ENCODE measurements around the gene CPA5. TPM values are rescaled to one million over a fixed set of nuclear protein-coding genes. Genes with fewer than 3 reads are reported as not detected.

The CPA5 gene
- total and polyA plus RNA-seq, 7 donors = 0.42 to 5.2 (median 1.0) TPM; not detected in 1

DNA sequence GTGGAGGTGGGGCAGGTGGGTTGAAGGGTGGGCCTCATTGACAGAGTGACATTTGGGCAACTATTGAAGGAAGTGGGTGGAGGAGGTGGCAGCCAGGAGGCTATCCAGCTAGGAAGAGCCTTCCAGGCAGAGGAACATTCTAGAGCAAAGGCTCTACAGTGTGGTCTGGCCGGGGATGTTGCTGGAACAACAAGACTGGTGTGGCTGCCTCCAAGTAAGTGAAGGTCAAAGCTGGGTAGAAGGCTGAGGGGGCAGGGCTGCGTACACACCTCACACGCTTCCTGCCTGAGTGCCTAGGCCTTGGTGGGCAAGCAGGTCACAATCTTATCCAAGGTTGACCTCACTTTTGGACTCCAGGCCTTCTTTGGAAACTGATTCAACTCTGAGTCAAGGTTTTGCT, 42.3 kb downstream of the CPA5 start:
- no peak overlapping the region for H3K4me3 ChIP-seq
- TF ChIP-seq, protein P1, sequence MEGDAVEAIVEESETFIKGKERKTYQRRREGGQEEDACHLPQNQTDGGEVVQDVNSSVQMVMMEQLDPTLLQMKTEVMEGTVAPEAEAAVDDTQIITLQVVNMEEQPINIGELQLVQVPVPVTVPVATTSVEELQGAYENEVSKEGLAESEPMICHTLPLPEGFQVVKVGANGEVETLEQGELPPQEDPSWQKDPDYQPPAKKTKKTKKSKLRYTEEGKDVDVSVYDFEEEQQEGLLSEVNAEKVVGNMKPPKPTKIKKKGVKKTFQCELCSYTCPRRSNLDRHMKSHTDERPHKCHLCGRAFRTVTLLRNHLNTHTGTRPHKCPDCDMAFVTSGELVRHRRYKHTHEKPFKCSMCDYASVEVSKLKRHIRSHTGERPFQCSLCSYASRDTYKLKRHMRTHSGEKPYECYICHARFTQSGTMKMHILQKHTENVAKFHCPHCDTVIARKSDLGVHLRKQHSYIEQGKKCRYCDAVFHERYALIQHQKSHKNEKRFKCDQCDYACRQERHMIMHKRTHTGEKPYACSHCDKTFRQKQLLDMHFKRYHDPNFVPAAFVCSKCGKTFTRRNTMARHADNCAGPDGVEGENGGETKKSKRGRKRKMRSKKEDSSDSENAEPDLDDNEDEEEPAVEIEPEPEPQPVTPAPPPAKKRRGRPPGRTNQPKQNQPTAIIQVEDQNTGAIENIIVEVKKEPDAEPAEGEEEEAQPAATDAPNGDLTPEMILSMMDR (IDR thresholded peaks at IDR 0.05) = no peak
- H3K36me3 ChIP-seq (ENCODE audit: insufficient read depth in 1 of 2, low read depth in 1 of 2) = no peaks in the 10 kb centered on the region
- no peaks in the 10 kb centered on the region for H3K4me1 ChIP-seq
- DNase-seq (no peak), ATAC-seq (no peak)
- intact Hi-C loops (cut with DNase I) = no loop called here
- WGBS, 3 donors = 93 to 96% (median 94%) methylated on average over 3 of the region's 3 CpGs
- no peak overlapping the region for H3K27ac ChIP-seq
- no peaks in the 10 kb centered on the region for H3K27me3 ChIP-seq (ENCODE audit: insufficient read depth in 3 of 3, low read length in 2 of 3)
- H3K9me3 ChIP-seq = no peaks in the 10 kb centered on the region

DNA sequence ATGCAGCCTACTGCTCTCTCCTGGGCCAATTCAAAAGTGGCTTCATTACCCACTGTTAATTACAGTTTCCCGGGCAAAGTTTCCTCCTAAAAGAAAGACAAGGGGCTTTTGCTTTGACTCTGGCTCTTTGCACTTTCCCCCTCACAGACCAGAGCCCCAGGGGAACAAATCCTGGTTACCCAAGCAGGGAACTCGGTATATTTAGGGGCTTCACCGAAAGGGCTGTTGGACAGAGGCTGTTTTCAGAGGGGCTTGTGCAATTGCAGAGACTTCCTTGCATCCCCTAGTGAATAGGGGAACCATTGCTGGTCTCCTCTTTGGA, 42.7 kb downstream of the CPA5 start:
- ATAC-seq (no peak), DNase-seq (no peak)
- intact Hi-C loops (cut with DNase I) = no loop called here
- H3K27me3 ChIP-seq (ENCODE audit: insufficient read depth in 3 of 3, low read length in 2 of 3) = no peaks in the 10 kb centered on the region
- H3K4me3 ChIP-seq = no peak overlapping the region
- H3K27ac ChIP-seq = no peak overlapping the region
- no peaks in the 10 kb centered on the region for H3K4me1 ChIP-seq
- H3K9me3 ChIP-seq = no peaks in the 10 kb centered on the region
- TF ChIP-seq, protein P1 (IDR thresholded peaks at IDR 0.05) = no peak
- no peaks in the 10 kb centered on the region for H3K36me3 ChIP-seq (ENCODE audit: insufficient read depth in 1 of 2, low read depth in 1 of 2)
- WGBS, 3 donors = 85 to 97% (median 94%) methylated on average over 3 of the region's 3 CpGs

DNA sequence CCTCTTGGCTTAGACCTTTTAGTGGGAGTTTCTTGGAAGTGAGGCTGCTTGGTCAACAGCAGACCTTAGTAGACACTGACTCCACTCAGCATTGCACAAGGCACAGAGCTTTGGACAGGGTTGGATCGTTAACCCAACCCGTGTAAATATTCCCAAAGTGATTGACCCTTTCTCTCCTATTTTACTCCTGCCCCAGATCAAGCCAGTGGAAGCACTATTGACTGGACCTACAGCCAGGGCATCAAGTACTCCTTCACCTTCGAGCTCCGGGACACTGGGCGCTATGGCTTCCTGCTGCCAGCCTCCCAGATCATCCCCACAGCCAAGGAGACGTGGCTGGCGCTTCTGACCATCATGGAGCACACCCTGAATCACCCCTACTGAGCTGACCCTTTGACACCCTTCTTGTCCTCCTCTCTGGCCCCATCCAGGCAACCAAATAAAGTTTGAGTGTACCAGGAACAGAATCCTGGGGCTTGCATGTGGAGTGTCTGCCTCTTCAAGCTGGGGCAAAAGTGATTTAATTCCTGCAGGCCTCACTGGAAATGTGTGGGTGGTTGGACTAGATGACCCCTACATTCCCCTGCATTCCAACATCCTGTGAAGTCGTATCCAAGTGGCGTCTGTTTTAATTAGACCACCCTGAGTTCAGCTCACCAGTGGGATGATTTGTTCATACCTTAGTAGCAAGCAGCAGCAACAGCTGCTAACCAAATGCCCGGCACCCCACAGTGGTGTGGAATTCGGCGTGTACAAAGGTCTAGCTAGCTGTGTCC, 43.2 kb downstream of the CPA5 start:
- intact Hi-C loops (cut with DNase I) = no loop called here

DNA sequence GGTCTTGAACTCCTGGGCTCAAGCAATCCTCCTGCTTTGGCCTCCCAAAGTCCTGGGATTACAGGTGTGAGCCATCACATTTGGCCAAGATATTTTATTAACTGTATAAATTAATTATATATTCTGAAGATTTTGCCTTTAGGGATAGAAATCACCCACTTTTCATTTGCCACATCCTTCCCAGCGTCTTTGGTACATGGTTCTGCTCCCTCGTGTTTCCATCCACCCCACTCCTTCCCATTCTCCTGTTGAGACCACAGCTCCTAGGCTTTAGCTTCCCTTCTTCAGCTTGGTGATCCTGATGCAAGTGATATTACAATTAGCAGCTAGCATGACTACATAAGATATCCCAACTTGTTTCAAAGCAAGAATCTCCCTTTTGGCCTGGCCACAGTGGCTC, 44.1 kb downstream of the CPA5 start:
- Histone ChIP-seq H3K9me3 (no peaks in the 10 kb centered on the region), H3K27ac (no peak overlapping the region), H3K27me3 (ENCODE audit: insufficient read depth in 3 of 3, low read length in 2 of 3) (no peaks in the 10 kb centered on the region), H3K4me1 (no peaks in the 10 kb centered on the region), H3K36me3 (ENCODE audit: insufficient read depth in 1 of 2, low read depth in 1 of 2) (no peaks in the 10 kb centered on the region), H3K4me3 (no peak overlapping the region)
- TF ChIP-seq, protein P1 (IDR thresholded peaks at IDR 0.05) = no peak
- no peak for DNase-seq
- 73 to 96% (median 96%) methylated on average over 2 of the region's 2 CpGs for WGBS, 3 donors
- ATAC-seq = no peak
- intact Hi-C loops (cut with DNase I) = no loop called here

More for the DNA sequence above, 43.2 kb downstream of the CPA5 start:
- Histone ChIP-seq H3K9me3 (no peaks in the 10 kb centered on the region), H3K4me1 (no peaks in the 10 kb centered on the region), H3K27ac (no peak overlapping the region), H3K4me3 (no peak overlapping the region), H3K36me3 (ENCODE audit: insufficient read depth in 1 of 2, low read depth in 1 of 2) (no peaks in the 10 kb centered on the region), H3K27me3 (ENCODE audit: insufficient read depth in 3 of 3, low read length in 2 of 3) (no peaks in the 10 kb centered on the region)
- WGBS, 3 donors = 63 to 76% (median 69%) methylated on average over 12 of the region's 12 CpGs
- TF ChIP-seq, protein P1 (IDR thresholded peaks at IDR 0.05) = no peak
- ATAC-seq (peak in 1 of 4 donors; percentile 29), DNase-seq (no peak)

DNA sequence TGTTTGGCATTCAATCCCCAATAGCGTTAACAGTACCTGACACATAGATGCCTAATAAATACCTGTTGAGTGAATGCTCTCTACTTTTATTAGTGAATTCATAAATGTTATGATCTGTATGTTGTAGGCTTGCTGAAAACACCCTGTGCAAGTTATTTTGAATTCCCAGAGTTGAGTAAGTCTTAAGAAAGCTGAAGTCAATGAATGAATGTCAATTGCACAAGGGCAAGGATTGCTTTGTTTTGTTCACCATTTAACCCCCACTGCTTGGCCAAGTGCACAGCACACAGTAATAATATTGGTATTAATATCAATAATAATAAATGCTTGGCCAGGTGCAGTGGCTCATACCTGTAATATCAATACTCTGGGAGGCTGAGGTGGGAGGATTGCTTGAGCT, 45.9 kb downstream of the CPA5 start:
- 96 to 100% (median 97%) methylated on average over 1 of the region's 1 CpG for WGBS, 3 donors
- Histone ChIP-seq H3K4me1 (no peaks in the 10 kb centered on the region), H3K36me3 (ENCODE audit: insufficient read depth in 1 of 2, low read depth in 1 of 2) (no peaks in the 10 kb centered on the region), H3K27ac (no peak overlapping the region), H3K9me3 (no peaks in the 10 kb centered on the region), H3K27me3 (ENCODE audit: insufficient read depth in 3 of 3, low read length in 2 of 3) (no peaks in the 10 kb centered on the region), H3K4me3 (no peak overlapping the region)
- intact Hi-C loops (cut with DNase I) = no loop called here
- no peak for DNase-seq
- TF ChIP-seq, protein P1 (IDR thresholded peaks at IDR 0.05) = no peak
- no peak for ATAC-seq
